ENCODE data around the gene FTH1.
"Not testable (repeated sequence)": the region's sequence is repeated elsewhere in the genome, so short reads cannot be mapped to it uniquely, and the experiment has no call there.

FTH1 gene

GRCh38 chr11:61963282-61964057 lies 4.0 kb downstream of the FTH1 start:
- DNase-seq = no peak

GRCh38 chr11:61963016-61963281 lies 4.5 kb downstream of the FTH1 start:
- no peak for DNase-seq

GRCh38 chr11:61962213-61963015 lies 5.0 kb downstream of the FTH1 start:
- DNase-seq = no peak

- DNase-seq = no peak
These were observed 5.7 kb downstream of the FTH1 start for GRCh38 chr11:61961570-61962212.

GRCh38 chr11:61960532-61960931 lies 6.9 kb downstream of the FTH1 start:
- no peak for DNase-seq

- no peak for DNase-seq
These were observed 7.8 kb downstream of the FTH1 start for GRCh38 chr11:61959678-61960077.

GRCh38 chr11:61959114-61959513 lies 8.3 kb downstream of the FTH1 start:
- no peak for DNase-seq

GRCh38 chr11:61958590-61958989 lies 8.8 kb downstream of the FTH1 start:
- DNase-seq = no peak

GRCh38 chr11:61957021-61957770 lies 10.2 kb downstream of the FTH1 start:
- DNase-seq = no peak

- no peak for DNase-seq
These were observed 11.0 kb downstream of the FTH1 start for GRCh38 chr11:61956191-61957020.

- peak; percentile 42 for DNase-seq
These were observed 11.9 kb downstream of the FTH1 start for GRCh38 chr11:61955422-61956135.

- no peak for DNase-seq
These were observed 12.5 kb downstream of the FTH1 start for GRCh38 chr11:61954851-61955421.

- no peak for DNase-seq
These were observed 13.2 kb downstream of the FTH1 start for GRCh38 chr11:61954106-61954850.

- not testable (repeated sequence) for DNase-seq
These were observed 13.8 kb downstream of the FTH1 start for GRCh38 chr11:61953632-61954031.

GRCh38 chr11:61952882-61953281 lies 14.6 kb downstream of the FTH1 start:
- DNase-seq = no peak

- no peak for DNase-seq
These were observed 15.8 kb downstream of the FTH1 start for GRCh38 chr11:61951484-61952135.

GRCh38 chr11:61950035-61950547 lies 17.3 kb downstream of the FTH1 start, which contains the start of gene BEST1:
BEST1 (plus strand) TSS chr11:61950351; CDS start chr11:61951807, 1,456 bp downstream.
- no peak for DNase-seq

- DNase-seq = no peak
These were observed 18.0 kb downstream of the FTH1 start for GRCh38 chr11:61949169-61950034.

Data from CD4-positive, alpha-beta T cell treated with Interleukin-17A for 4 hours (primary cell).